ENCODE data around the gene BAIAP3. TPM values are rescaled to one million over a fixed set of nuclear protein-coding genes. Genes with fewer than 3 reads are reported as not detected.

Gene BAIAP3
- total RNA-seq, 6 experiments from 2014 or later, result 5.4 to 7.6 (median 5.8) TPM

GRCh38 chr16:1287982-1288670 is 45.3 kb upstream of the BAIAP3 start:
- DNase-seq, result no peak

GRCh38 chr16:1288813-1289476 is 44.5 kb upstream of the BAIAP3 start:
- 41% methylated on average over 5 of the region's 20 CpGs for WGBS (ENCODE audit: insufficient coverage, low coverage, low lambda C conversion rate, missing lambda C conversion rate)
- Histone ChIP-seq H3K4me3 (no peak overlapping the region), H3K27ac (no peak overlapping the region), H3K36me3 (no peaks in the 10 kb centered on the region), H3K27me3 (no peaks in the 10 kb centered on the region), H3K9me3 (no peaks in the 10 kb centered on the region), H3K4me1 (peaks cover 0 to 17% (median 2%) of the 10 kb centered on the region in 4 donors)
- intact Hi-C loops (cut with DNase I), result no loop called here
- DNase-seq (no peak), ATAC-seq (no peak)
- TF ChIP-seq CTCF (IDR thresholded peaks at IDR 0.05) (no peak), POLR2A (IDR thresholded peaks at IDR 0.05) (no peak)

More at GRCh38 chr16:1287982-1288670, 45.3 kb upstream of the BAIAP3 start:
- WGBS (ENCODE audit: insufficient coverage, low coverage, low lambda C conversion rate, missing lambda C conversion rate), result 42% methylated on average over 11 of the region's 40 CpGs
- Histone ChIP-seq H3K9me3 (no peaks in the 10 kb centered on the region), H3K36me3 (no peaks in the 10 kb centered on the region), H3K4me1 (peaks cover 0 to 17% (median 2%) of the 10 kb centered on the region in 4 donors), H3K27ac (no peak overlapping the region), H3K4me3 (no peak overlapping the region), H3K27me3 (no peaks in the 10 kb centered on the region)
- no peak for ATAC-seq
- TF ChIP-seq POLR2A (IDR thresholded peaks at IDR 0.05) (no peak), CTCF (IDR thresholded peaks at IDR 0.05) (no peak)
- intact Hi-C loops (cut with DNase I), result no loop called here

DNA sequence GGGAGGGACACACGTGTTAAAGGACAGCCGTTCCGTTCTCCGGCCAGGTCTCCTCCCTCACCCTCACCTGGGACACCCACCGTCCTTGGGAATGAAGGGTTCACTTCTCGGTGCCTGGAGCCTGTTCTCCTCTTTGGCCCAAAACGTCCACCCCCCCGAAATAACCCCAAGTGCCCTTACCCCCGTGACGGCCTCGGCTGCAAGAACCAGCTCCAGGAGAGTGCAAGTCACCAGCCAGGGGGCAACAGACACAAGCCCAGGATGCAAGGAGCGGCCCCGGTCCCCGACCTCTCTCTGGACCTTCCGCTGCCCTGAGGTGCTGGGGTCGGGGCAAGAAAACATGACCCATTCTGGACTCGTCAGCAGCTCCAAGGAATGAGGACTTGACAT is 44.0 kb upstream of the BAIAP3 start:
- no peak overlapping the region for H3K27ac ChIP-seq
- intact Hi-C loops (cut with DNase I), result no loop called here

GRCh38 chr16:1290063-1290501 is 43.4 kb upstream of the BAIAP3 start:
- peaks cover 0 to 17% (median 2%) of the 10 kb centered on the region in 4 donors for H3K4me1 ChIP-seq
- DNase-seq (no peak), ATAC-seq (peak in 2 of 4 donors; percentile 6 to 8)
- no peak overlapping the region for H3K4me3 ChIP-seq
- 20% methylated on average over 8 of the region's 22 CpGs for WGBS (ENCODE audit: insufficient coverage, low coverage, low lambda C conversion rate, missing lambda C conversion rate)
- no peaks in the 10 kb centered on the region for H3K9me3 ChIP-seq
- TF ChIP-seq POLR2A (IDR thresholded peaks at IDR 0.05) (no peak), CTCF (IDR thresholded peaks at IDR 0.05) (no peak)
- no peak overlapping the region for H3K27ac ChIP-seq
- intact Hi-C loops (cut with DNase I), result no loop called here
- H3K27me3 ChIP-seq, result no peaks in the 10 kb centered on the region
- no peaks in the 10 kb centered on the region for H3K36me3 ChIP-seq

More for the DNA sequence above, 44.0 kb upstream of the BAIAP3 start:
- ATAC-seq (no peak), DNase-seq (no peak)
- Histone ChIP-seq H3K36me3 (no peaks in the 10 kb centered on the region), H3K4me1 (peaks cover 0 to 17% (median 2%) of the 10 kb centered on the region in 4 donors), H3K27me3 (no peaks in the 10 kb centered on the region), H3K4me3 (no peak overlapping the region), H3K9me3 (no peaks in the 10 kb centered on the region)
- WGBS (ENCODE audit: insufficient coverage, low coverage, low lambda C conversion rate, missing lambda C conversion rate), result no CpG with 5 or more reads among the region's 17 CpGs
- TF ChIP-seq POLR2A (IDR thresholded peaks at IDR 0.05) (no peak), CTCF (IDR thresholded peaks at IDR 0.05) (no peak)

All from right lobe of liver (tissue), 6 donors.